ENCODE data around the gene CHD6.
A peak's percentile ranks its signal among the peaks of the same experiment; 100 is the strongest.

Gene CHD6

GRCh38 chr20:41444821-41445220 lies 173.4 kb downstream of the CHD6 start:
- peaks cover 40% of the 10 kb centered on the region for H3K36me3 ChIP-seq (replicated peaks)
- no peak overlapping the region for H3K4me3 ChIP-seq (ENCODE audit: low read depth, low read length)
- no peak for DNase-seq
- in situ Hi-C loops (cut with HindIII; ENCODE audit: low pct_ligation_motif_present, low sequenced_read_pairs) = no loop called here
- H3K27ac ChIP-seq = no peak overlapping the region
- no peak for TF ChIP-seq CTCF (IDR thresholded peaks at IDR 0.05; ENCODE audit: low read depth, low read length, missing control alignments)
- H3K27me3 ChIP-seq (replicated peaks) = no peaks in the 10 kb centered on the region

GRCh38 chr20:41443691-41444090 lies 174.5 kb downstream of the CHD6 start:
- Histone ChIP-seq H3K27me3 (replicated peaks) (no peaks in the 10 kb centered on the region), H3K36me3 (replicated peaks) (peaks cover 40% of the 10 kb centered on the region), H3K4me3 (ENCODE audit: low read depth, low read length) (no peak overlapping the region), H3K27ac (no peak overlapping the region)
- in situ Hi-C loops (cut with HindIII; ENCODE audit: low pct_ligation_motif_present, low sequenced_read_pairs) = no loop called here
- TF ChIP-seq CTCF (IDR thresholded peaks at IDR 0.05; ENCODE audit: low read depth, low read length, missing control alignments) = no peak
- no peak for DNase-seq

GRCh38 chr20:41440882-41441281 lies 177.3 kb downstream of the CHD6 start:
- in situ Hi-C loops (cut with HindIII; ENCODE audit: low pct_ligation_motif_present, low sequenced_read_pairs) = no loop called here
- peaks cover 29% of the 10 kb centered on the region for H3K36me3 ChIP-seq (replicated peaks)
- H3K4me3 ChIP-seq (ENCODE audit: low read depth, low read length) = no peak overlapping the region
- no peak for TF ChIP-seq CTCF (IDR thresholded peaks at IDR 0.05; ENCODE audit: low read depth, low read length, missing control alignments)
- no peak for DNase-seq
- H3K27ac ChIP-seq = no peak overlapping the region
- H3K27me3 ChIP-seq (replicated peaks) = no peaks in the 10 kb centered on the region

- no peaks in the 10 kb centered on the region for H3K27me3 ChIP-seq (replicated peaks)
- no peak overlapping the region for H3K27ac ChIP-seq
- in situ Hi-C loops (cut with HindIII; ENCODE audit: low pct_ligation_motif_present, low sequenced_read_pairs) = no loop called here
- H3K4me3 ChIP-seq (ENCODE audit: low read depth, low read length) = no peak overlapping the region
- H3K36me3 ChIP-seq (replicated peaks) = peaks cover 9% of the 10 kb centered on the region
- no peak for TF ChIP-seq CTCF (IDR thresholded peaks at IDR 0.05; ENCODE audit: low read depth, low read length, missing control alignments)
- DNase-seq = peak; percentile 35
These were observed 180.3 kb downstream of the CHD6 start for GRCh38 chr20:41437836-41438235.

GRCh38 chr20:41436679-41437078 lies 181.5 kb downstream of the CHD6 start:
- peak overlapping the region; percentile 60 for H3K27ac ChIP-seq
- H3K4me3 ChIP-seq (ENCODE audit: low read depth, low read length) = no peak overlapping the region
- peaks cover 7% of the 10 kb centered on the region for H3K36me3 ChIP-seq (replicated peaks)
- peak; percentile 83 for DNase-seq
- H3K27me3 ChIP-seq (replicated peaks) = no peaks in the 10 kb centered on the region
- in situ Hi-C loops (cut with HindIII; ENCODE audit: low pct_ligation_motif_present, low sequenced_read_pairs) = no loop called here
- no peak for TF ChIP-seq CTCF (IDR thresholded peaks at IDR 0.05; ENCODE audit: low read depth, low read length, missing control alignments)

GRCh38 chr20:41433203-41433602 lies 185.0 kb downstream of the CHD6 start:
- Histone ChIP-seq H3K4me3 (ENCODE audit: low read depth, low read length) (no peak overlapping the region), H3K27ac (no peak overlapping the region), H3K36me3 (replicated peaks) (no peaks in the 10 kb centered on the region), H3K27me3 (replicated peaks) (no peaks in the 10 kb centered on the region)
- in situ Hi-C loops (cut with HindIII; ENCODE audit: low pct_ligation_motif_present, low sequenced_read_pairs) = no loop called here
- DNase-seq = no peak
- TF ChIP-seq CTCF (IDR thresholded peaks at IDR 0.05; ENCODE audit: low read depth, low read length, missing control alignments) = no peak
